ENCODE results near the gene DGKG. TPM values are rescaled to one million over a fixed set of nuclear protein-coding genes. Genes with fewer than 3 reads are reported as not detected.

DGKG gene
- total RNA-seq, 3 donors from 2014 or later = 0.80 to 6.7 (median 0.96) TPM

DNA sequence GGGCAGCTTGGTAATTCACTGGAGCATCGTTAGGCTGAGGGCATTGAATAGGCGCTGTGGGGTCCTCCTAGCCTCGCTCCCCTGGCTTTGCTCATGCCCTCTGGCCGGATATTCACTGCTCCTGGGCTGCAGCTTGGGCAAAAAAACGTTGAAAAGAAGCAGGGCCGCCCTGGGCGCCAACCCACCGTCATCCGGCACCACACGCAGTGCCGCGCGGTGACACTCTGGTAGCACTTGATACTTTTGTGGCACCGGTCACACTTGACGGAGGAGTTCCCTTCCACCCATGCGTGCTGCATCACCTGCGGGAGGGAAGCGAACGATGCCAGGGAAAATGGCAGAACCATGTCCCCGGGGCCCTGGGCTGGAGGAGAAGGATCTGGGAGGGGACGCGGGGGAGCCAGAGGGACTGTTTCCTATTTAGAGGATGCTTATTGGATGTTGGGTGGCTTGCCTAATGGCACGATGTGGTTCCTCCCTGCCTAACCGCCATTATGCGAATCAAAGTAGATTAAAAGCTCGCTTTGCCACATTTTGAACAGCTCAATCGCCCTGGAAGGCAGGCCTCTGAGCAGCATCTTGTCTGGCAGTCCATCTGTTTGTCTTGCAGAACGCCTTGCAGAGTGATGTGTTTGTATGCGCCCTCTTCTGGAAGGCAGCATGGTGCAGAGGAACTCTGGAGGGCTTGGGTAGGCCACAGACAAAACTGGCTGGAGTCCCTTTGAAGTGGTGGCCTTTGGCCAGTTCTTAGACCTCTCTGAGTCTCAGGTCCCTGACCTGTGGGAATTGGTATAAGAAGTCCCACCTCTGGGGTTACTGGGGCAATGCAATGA is 93.2 kb downstream of the DGKG start:
- TF ChIP-seq, protein P1, sequence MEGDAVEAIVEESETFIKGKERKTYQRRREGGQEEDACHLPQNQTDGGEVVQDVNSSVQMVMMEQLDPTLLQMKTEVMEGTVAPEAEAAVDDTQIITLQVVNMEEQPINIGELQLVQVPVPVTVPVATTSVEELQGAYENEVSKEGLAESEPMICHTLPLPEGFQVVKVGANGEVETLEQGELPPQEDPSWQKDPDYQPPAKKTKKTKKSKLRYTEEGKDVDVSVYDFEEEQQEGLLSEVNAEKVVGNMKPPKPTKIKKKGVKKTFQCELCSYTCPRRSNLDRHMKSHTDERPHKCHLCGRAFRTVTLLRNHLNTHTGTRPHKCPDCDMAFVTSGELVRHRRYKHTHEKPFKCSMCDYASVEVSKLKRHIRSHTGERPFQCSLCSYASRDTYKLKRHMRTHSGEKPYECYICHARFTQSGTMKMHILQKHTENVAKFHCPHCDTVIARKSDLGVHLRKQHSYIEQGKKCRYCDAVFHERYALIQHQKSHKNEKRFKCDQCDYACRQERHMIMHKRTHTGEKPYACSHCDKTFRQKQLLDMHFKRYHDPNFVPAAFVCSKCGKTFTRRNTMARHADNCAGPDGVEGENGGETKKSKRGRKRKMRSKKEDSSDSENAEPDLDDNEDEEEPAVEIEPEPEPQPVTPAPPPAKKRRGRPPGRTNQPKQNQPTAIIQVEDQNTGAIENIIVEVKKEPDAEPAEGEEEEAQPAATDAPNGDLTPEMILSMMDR (IDR thresholded peaks at IDR 0.05) = no peak
- ATAC-seq (no peak), DNase-seq (no peak)
- no peak overlapping the region for H3K4me3 ChIP-seq
- no peaks in the 10 kb centered on the region for H3K4me1 ChIP-seq (ENCODE audit: low read depth)
- no peaks in the 10 kb centered on the region for H3K36me3 ChIP-seq (ENCODE audit: low read depth)
- intact Hi-C loops (cut with DNase I, micrococcal nuclease) = no loop called here
- no peaks in the 10 kb centered on the region for H3K9me3 ChIP-seq

DNA sequence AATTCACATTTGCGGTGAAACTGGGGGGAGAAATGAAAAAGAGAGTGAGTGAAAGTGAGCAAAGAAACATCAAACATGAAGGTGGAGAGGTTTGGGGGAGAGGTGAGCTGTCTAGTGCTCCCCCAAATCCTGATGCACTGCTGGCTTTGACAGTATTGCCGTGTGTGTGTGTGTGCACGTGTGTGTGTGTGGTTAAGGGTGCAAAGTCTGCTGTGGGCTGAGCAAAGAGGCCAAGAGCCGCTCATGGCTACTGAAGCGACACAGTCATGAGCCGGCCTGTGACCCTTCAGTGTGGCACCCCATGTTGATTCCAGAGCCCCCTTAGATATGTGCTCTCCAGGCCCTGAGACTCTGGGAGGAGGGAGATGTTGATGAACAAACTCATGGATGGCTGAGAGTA is 94.3 kb downstream of the DGKG start:
- ATAC-seq (no peak), DNase-seq (no peak)
- Histone ChIP-seq H3K4me3 (no peak overlapping the region), H3K36me3 (ENCODE audit: low read depth) (no peaks in the 10 kb centered on the region), H3K9me3 (no peaks in the 10 kb centered on the region), H3K4me1 (ENCODE audit: low read depth) (no peaks in the 10 kb centered on the region)
- intact Hi-C loops (cut with DNase I, micrococcal nuclease) = no loop called here
- TF ChIP-seq, protein P1 (IDR thresholded peaks at IDR 0.05) = no peak

DNA sequence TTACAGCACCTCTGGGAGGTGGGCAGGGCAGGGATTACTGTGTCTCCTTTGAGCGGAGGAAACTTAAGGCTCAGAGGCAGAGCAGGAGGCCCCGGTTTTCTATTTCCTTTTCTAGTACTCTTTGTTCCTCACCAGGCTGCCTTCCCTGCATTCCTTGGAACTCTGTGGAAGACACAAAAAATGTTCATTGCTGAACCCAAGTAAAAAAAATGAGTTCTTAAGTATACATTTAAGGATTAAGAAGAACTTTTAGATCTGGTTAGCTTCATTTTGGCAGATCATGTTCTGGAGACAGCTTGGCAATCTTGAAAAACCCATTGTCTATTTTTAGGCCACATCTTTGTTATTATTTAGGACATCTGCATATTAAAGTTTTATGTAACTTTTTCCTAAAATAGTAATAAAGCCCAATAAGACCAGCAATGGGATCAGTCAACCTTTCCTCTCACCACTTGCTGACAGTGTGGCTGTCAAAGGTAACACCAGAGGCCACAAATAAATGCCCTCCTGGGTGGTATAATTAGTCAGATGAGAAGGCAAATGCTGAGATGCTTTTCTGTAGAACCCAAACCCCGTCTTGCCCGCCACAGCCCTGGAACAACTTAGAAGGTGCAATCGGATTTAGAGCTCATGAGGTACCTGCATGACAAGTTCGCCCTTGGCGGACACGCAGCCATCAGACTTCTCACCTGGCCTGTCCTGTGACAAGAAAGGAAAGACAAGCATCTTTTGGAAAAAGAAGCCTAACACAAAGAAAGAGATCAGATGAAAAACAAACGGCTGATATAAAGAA is 97.2 kb downstream of the DGKG start:
- intact Hi-C loops (cut with DNase I, micrococcal nuclease) = loop anchor here in 1 of 2 donors (5.0 kb wide), 1 partner anchor 277 kb away; the partner anchor contains the start of gene CRYGS
- H3K36me3 ChIP-seq (ENCODE audit: low read depth) = no peaks in the 10 kb centered on the region
- ATAC-seq = no peak
- no peak for DNase-seq
- TF ChIP-seq, protein P1 (IDR thresholded peaks at IDR 0.05) = no peak
- H3K4me3 ChIP-seq = no peak overlapping the region
- H3K4me1 ChIP-seq (ENCODE audit: low read depth) = no peaks in the 10 kb centered on the region
- no peaks in the 10 kb centered on the region for H3K9me3 ChIP-seq

DNA sequence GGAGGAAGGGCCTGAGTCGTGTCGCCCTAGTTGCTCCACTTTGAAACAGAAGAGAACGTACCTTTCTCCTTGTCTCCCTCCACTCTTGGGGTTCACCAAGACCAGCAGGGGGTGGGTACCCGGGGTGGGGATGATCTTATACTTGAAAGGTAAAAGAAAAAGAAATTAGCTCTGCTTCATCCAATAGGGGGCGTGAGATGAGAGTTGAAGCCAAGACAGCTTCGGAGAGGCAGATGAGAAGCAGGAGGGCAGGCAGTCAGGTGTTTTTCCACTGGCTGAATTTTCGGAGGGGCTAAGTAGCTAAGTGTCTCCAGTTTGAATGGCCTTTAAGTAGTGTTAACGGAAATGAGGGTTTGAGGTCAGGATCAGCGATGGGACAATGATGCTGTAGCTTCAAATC is 100.4 kb downstream of the DGKG start:
- H3K4me3 ChIP-seq = no peak overlapping the region
- H3K4me1 ChIP-seq (ENCODE audit: low read depth) = no peaks in the 10 kb centered on the region
- TF ChIP-seq, protein P1 (IDR thresholded peaks at IDR 0.05) = no peak
- no peaks in the 10 kb centered on the region for H3K9me3 ChIP-seq
- intact Hi-C loops (cut with DNase I, micrococcal nuclease) = loop anchor here in 1 of 2 donors (5.0 kb wide), 1 partner anchor 281 kb away; the partner anchor contains the start of gene CRYGS
- no peaks in the 10 kb centered on the region for H3K36me3 ChIP-seq (ENCODE audit: low read depth)
- DNase-seq = no peak
- ATAC-seq = no peak

GRCh38 chr3:186260726-186261125 is 101.3 kb downstream of the DGKG start:
- DNase-seq (no peak), ATAC-seq (no peak)
- TF ChIP-seq, protein P1 (IDR thresholded peaks at IDR 0.05) = no peak
- H3K4me1 ChIP-seq (ENCODE audit: low read depth) = no peaks in the 10 kb centered on the region
- H3K36me3 ChIP-seq (ENCODE audit: low read depth) = no peaks in the 10 kb centered on the region
- no peak overlapping the region for H3K4me3 ChIP-seq
- no peaks in the 10 kb centered on the region for H3K9me3 ChIP-seq
- intact Hi-C loops (cut with DNase I, micrococcal nuclease) = loop anchor here in 1 of 2 donors (5.0 kb wide), 1 partner anchor 282 kb away; the partner anchor contains the start of gene CRYGS
